ENCODE results near the gene PTTG1.

GRCh38 chr5:160471761-160472160 lies 50.1 kb downstream of the PTTG1 start:
- TF ChIP-seq CBX5 (IDR thresholded peaks at IDR 0.05; ENCODE audit: borderline replicate concordance, low read depth) (no peak), SRF (CRISPR knock-in tag; IDR thresholded peaks at IDR 0.05) (no peak), POLR2AphosphoS5 (IDR thresholded peaks at IDR 0.05; ENCODE audit: control insufficient read depth, insufficient read depth, low read depth, low read length) (no peak), NCOA2 (IDR thresholded peaks at IDR 0.05; ENCODE audit: partially characterized antibody in 2 of 2) (no peak)

Measured in K562 (cell line).